NCI-H526 (cell line): ENCODE data around the gene LATS2.

Experiments
- DNase-seq, 2 experiments: peaks; one replicate each; lab custom pipeline; 2025; lab: John Stamatoyannopoulos, UW

LATS2 gene

DNA sequence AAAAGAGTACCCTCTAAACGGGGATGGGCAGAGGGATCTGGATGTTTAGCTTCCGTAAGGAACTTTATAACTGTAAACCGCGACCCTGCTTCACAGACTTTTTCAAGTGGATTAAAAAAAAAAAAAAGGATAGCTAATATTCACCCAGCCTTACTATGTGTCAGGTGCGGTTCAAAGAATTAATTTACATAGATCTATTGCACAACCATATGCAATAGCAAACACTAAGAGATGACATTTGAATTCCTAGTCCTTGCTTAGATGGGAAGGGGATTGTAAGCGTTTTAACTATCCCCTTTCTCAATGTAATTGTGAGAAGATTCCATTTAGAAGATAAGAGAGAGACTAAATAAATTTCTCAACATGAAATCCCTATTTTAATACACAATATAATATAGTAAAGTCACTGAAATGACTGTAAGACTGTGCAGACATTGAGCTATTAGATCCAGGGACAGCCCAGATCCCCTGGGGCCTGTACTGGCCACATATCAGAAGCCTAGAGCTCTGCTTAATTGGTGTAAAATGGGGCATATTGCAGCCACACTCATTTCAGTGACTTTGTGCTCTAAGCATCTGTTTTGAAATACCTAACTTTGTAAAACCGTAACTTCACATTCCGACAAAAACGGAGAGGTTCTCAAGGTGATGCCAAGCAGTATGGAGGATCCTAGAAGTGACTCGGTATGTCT lies 13.6 kb downstream of the LATS2 start:
- DNase-seq: no peak

DNA sequence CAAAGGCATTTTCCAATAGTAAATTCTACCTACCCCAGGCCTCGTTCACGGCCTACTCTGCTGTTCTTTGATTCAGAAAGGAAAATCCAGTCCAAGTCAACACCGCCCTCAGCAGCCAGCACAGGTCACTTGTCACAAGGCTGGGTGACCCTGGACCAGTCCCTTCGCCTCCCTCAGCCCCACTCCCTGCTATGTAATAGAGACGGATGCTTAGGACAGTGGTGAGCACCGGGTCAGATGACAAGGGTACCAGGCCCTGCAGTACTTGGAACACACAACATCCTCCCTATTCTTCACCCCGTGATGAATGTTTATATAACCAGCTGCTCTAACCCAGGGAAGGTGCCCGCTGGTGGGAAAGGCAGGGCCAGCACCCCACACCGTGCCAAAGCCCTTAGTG lies 14.3 kb downstream of the LATS2 start:
- no peak for DNase-seq

DNA sequence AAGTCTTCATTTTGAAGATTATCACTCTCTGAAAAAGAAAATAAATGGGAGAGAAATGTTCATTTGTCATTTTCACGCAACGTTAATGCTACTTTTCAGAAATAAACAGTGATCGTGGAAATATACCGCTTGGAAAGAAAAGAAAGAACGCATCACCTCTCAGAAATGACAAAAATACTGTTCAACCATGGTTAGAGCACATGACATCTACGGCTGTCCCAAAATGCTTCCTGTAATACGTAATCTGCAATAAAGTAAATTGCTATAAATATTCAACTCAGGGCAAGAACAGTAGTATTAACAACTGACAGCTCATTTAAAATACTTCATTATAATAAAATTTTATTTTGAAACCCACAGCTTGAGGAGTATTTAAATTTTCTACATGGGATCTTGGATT lies 15.2 kb downstream of the LATS2 start:
- no peak for DNase-seq

DNA sequence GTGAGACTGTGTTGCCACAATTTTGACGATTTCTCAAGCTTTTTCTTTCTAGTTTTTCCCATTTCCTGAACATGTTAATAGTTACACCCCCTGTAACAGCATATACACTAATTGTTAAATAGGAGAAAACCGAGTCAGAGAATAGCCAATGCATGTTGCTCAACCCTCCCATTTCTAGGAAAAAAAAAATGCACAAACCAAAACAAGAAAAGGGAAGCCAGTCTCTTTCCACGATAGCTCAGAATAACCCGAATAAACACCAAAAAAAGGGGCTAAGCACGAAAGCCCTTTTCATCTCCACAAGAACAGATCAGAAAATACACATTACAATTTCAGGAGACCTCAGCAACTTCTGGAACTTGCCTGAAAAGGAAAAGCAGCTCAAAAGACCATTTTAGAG lies 16.3 kb downstream of the LATS2 start:
- no peak for DNase-seq

DNA sequence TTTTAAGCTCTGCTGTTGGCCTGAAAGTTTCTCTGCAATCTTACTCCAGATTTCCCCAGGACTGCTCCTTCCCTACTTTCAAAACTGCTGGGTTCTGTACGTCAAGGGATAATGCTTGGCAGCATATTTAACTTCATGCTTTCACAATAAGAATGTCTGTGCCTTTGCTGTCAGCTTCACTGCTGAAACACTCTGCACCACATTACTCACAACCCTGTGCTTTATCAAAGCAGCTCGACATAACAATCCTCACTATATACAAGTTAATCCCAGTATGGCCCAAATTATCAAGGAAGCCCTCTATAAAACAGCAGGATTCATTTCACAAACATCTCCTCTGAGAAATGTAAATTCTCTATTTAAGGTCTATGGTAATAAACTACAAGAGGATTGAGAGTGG lies 17.5 kb downstream of the LATS2 start:
- DNase-seq: no peak

DNA sequence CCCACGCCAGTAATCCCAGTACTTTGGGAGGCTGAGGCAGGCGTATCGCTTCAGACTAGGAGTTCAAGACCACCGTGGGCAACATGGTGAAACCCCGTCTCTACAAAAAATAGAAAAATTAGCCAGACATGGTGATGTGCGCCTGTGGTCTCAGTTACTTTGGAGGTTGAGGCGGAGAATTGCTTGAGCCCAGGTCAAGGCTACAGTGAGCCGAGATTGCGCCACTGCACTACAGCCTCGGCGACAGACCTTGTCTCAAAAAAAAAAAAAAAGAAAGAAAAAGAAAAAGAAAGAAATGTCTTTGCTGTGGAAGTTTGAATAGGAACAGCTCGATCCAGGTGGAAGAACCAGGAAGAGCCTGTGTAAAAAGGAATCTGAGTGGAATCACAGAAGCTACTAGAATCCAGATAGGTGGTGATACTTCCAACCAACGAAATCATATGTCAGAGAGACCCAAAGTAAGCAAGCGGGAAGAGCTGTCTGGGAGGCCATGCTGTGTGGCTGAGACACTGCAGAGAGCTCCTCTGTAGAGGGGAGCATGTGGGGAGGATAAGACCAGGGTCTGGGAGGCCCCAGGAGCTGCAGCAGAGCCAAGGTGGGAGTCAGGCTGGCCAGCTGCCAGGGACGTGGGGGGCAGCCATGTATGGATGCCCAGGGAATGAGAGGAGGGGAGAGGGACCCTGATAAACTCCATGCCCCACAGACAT lies 21.1 kb downstream of the LATS2 start:
- DNase-seq: no peak

DNA sequence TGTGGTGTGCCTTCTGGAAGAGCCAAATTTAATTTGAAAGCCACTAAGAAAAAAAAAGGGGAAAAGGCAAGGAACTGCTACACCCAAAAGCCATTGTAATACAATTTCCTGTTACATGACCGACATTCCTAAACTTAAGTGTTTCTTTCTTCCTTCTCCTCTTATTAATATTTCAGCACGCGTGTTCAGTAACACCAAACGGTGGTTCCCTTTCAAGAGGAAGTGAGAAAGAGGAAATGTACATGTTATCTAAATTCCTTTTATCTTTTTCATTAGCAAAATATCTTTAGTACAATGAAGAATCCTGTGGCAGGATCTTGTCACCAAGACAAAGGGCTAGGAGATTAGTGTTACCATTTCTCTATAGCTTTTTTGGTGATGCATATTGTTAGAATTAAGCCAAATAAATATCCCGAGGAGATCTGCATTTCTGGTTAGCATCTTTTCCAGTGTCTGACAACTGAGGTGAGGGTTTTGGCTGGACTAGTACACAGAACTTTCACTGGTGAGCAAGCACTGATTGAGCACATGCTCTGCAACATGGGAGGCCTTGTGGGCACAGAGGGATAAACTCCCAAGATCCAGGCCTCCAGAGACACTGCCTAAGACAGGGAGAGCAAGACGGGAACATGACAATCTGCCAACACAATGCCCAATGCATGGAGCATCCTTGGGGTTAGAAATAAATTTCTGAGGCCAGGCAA lies 22.1 kb downstream of the LATS2 start:
- DNase-seq: no peak

DNA sequence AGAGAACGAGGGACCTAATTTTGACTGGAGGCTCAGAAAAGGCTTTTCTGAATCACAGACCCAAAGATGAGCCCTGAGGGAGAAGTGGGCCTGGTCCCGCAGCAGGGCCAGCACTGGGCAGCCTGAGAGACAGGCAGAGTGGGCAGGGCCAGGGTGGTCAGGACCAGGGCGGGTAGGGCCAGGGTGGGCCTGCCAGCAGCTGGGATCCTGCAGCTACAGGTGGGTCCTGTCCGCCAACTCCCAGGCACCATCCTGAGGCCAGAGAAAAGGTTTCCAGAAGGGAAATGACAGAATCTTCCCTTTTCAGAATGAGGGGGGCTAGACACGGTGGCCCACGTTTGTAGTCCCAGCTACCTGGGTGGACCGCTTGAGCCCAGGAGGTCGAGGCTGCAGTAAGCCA lies 23.7 kb downstream of the LATS2 start:
- DNase-seq: no peak

DNA sequence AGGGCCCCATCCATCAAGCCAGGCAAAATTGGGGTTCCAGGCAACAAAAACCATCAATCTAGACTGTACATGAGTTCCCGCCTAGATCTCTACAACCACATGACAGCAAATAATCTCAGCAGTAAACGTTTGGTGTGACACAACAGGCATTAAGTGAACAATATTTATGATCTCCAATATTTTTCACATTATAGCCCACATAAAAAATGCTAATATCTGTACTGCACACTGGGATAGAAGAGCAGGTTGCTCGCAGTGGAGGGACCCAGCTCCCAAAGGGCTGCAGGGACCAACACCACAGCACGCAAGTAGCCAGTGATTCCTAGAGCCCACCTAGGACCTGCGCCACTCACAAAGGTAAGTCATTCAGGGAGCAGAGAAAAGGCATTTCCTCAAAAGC lies 25.9 kb downstream of the LATS2 start:
- no peak for DNase-seq

DNA sequence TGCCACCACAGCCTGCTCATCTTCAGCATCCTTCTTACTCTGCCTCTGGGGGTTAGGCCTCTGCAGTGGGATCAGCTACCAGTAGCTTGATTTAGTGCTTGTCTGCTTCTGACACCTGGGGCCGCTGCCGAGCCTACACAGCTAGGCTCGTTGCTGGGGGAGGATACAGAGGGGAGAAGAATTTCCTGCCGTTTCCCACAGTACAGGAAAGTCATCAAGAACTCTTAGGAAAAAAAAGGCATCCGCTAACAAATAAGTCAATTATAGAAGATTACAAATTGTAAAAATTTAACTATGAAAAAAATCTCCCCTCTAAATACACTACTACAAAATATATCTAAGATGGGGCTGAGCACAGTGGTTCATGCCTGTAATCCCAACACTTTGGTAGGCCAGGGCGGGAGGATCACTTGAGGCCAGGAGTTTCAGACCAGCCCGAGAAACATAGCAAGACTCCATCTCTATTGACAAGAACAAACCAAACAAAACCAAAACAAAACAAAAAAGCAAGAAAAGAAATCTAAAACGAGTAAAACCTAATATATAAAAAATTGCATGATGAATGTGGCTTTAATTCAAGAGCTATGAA lies 26.7 kb downstream of the LATS2 start:
- DNase-seq: no peak

DNA sequence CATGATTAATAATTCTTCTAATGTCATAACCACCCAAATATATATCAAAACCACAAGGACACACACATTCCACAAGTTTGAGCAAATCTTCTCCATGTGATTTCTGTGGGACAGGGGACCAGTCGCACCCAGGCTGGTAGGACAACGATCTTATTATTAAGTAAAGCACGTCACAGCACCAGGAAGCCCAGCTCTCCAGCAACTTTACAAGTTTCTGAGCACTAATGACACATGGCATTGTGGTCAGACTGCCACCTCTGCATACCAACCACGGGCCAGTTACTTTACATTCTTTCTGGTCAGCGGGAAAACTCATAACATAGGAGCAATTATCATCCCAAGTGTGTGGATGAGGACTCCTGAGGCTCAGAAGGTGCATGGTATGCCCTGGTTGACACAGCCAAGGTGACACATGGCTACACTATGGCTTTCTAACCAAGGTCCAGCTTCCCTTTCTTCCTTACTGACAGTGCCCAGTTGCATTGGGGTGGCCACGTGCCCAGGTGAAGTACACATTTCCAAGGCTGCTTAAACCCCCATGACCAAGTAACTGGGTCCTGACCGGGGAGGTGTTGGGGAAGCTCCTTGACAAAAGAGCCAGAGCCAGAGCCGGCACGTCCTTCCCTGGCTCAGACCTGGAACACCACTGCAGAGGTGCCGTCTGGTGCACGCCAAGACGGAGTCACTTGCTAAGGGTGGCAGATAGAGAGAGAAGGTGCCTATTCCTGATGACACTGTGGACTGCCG lies 27.4 kb downstream of the LATS2 start:
- no peak for DNase-seq

DNA sequence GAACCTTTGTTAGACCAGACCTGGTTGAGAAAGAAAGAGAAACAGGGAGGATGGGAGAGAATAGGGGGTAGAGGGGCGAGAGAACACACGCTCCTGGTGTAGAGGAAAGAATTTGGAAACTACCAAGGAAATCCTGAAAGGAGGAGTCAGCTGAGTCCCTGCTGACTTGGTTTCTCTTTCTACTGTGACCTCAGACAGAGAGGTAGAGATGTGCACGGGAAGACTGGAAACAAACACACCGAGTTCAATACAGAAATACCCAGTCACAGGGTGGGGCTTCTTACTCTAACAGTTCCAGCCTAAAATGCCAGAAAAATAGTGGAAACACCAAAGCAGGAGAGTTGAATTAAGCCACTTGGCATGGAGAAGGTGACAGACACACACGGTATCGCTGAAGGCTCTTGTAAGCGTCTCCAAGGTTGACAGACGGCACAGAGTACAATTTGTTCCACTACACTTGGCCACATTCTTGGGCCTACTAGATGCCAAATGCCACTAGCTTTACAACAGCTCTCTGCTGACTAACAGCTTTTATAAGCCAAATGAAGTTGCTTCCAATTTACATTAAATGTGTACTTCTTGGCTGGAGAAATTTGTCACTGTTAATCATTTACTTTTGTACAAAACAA lies 28.1 kb downstream of the LATS2 start:
- no peak for DNase-seq

DNA sequence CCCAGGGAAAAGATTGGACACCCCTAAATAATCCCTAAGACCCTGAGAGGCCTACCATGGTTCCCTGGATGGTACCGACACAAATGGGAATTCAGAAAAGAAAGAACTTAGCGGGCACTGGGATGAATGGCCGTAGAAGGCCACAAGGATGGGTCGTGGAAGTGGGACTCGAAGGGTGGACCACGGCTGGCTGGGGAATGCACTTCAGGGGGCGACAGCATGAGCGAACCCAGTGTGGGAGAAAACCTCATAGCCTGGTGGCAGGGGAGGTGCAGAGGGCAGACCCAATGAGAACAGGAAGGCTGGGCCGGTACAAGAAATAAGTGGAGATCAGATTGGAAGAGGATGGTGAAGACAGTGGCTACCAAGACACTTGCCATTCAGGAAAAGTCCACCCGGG lies 28.7 kb downstream of the LATS2 start:
- DNase-seq: no peak

DNA sequence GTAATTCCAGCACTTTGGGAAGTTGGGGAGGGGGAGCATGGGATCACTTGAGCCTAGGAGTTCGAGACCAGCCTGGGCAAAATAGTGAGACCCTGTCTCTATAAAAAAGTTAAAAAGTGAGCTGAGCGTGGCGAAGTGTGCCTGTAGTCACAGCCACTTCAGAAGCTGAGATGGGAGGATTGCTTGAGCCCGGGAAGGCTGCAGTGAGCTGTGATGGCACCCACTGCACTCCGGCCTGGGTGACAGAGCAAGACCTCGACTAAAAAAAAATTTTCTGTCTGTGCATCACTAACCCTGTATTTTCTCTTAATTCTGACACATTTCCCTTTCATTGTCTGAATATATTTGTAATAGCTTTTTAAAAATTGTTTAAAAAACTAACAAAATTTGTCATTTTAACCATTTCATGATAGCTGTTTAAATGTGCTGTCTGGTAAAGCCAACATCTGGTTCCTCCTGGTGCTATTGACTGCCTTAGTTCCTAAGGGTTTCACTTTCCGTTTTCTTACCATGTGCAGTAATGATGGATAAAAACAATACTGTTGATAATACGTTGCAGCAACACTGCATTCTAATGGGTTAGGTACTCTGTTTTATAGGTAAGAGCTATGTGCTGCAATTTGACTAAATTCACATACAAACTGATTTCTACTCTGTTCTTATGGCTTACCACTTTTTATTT lies 29.7 kb downstream of the LATS2 start:
- no peak for DNase-seq

DNA sequence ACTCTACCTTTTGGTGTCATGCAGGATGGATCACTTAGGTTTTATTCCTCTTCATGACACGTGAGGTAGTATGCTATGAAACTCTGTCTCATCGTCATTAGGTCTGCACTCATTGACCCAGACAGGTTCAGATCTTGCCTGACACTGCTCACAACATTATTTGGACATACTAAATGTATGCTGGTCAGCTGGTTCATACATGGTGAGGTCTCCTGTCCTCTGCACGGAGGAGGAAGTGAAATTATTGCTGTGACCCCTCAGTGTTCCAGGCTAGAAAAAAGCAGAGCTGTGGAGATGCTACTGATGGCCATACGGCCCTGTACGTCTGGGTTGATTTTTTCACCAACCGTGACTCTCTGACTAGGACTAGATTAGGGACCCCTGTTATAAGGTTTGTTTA lies 35.8 kb downstream of the LATS2 start:
- DNase-seq: no peak

DNA sequence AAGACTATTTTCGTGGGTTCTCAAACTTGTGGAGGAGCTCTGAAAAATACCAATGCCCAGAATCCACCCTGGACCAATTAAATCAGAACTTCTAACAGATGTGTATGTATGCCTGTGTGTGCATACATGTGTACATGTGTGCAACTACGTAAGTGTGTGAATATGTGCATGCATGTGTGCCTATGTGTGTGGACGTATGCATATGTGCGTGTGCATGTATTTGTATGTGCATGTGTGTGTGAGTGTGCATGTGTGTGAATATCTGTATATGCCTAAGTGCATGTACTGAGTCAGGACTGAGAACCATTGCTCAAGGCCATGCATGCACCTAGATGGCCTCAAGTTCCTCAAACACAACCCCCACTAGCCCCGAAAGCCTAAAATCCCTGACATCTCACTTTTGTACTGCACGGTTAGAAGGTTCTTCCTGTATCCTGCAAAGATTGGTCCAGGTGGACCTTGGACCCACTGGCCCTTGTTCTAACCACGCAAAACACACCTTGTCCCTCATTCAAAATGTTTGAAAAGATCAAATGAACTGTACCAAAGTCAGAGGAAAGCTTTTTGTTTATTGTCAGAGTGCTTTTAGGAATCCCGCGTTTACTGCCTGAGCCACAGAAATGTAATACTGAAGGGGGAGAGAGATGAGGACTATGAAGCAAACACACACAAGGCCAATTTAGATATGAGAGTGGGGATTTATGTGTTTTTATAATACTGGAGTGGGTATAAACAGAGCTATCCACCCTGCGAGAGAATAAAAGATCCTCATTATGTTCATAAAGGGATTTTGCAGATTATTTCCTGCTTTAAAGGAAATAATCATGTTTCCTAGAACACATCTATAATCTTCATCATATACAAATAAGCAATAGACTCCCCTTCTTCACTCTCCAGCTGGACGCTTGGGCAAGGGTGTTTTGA lies 39.1 kb downstream of the LATS2 start:
- no peak for DNase-seq

DNA sequence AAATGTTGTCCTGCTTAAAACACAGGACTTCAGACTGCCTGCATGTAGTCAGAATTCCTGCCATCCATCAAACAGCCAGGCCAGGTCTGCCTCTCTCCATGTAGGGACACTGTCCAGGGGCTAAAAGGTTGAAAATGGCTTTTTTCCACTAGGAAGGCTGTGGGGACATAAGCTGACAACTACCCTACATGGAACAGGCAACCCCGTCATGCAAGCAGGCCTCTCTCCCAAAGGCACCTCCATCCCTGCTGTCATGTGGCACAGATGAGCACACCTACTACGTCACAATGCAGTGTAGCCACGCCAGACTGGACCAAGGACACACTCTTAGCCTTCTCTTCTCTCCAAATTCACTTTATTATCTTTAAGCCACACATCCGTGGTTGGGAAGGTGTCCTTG lies 40.8 kb downstream of the LATS2 start:
- DNase-seq: no peak

DNA sequence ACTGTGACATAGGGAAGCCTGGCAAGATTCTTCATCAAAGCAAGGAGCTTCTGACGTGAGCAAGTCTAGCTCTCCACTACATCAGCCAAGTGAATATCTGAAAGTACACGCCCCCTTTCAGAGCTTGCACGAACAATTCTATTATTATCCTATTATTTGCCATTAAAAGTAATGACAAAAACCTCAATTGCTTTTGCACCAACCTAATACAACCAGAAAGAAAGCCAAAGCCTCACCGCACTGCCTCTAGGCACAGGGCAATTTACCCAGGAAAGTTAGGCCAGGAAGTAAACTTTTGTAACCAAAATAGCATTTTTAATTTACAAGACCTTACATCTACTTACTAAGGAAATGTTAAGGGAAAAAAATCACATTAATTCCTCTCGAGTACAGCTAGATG lies 41.2 kb downstream of the LATS2 start:
- no peak for DNase-seq

DNA sequence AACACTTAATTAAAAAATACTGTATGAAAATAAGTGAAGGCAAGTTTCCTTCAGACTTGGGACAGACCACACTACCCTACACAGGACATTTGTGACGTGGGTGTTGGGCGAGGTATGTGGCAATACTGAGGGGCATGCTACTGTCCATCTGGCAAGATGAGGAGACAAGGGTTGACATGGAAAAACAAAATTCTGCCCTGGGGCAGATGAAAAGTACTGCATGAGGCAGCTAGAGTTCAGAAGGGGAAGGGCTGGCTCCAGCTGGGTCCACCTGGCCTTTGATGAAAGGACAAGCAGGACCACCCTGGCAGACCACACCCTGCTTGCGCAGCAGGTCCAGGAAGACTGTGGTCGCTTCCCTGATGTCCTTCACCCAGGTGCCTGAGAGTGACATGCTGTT lies 43.2 kb downstream of the LATS2 start:
- no peak for DNase-seq

DNA sequence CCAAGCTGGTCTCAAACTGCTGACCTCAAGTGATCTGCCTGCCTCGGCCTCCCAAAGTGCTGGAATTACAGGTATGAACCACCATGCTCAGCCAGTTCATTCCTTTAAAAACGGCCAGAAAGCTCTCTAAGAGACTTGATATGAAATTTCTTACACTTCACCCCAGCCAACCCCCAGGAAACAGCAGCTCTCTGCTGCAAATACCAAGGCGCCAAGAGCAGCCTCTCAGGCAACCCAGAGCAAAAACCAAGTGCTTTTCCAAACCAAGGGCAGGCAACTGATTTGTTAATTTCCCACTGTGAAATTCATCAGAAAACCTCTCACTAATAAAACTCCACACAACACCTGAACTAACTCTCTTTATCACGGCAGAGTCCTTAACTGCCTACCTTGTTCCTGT lies 44.9 kb downstream of the LATS2 start:
- DNase-seq: no peak
